Astrocyte (in vitro differentiated cells and primary cell): Measurements from ENCODE around the gene RPS6KB1.

ENCODE experiments used
- EZH2 ChIP-seq: IDR thresholded peaks from 2 replicates; pipeline ENCODE4 v1.6.1; 2012; ENCODE audit warnings: mild to moderate bottlenecking, low read length, inconsistent platforms; ENCODE audit not compliant: insufficient read depth
- TF ChIP-seq, protein P1 (sequence below): IDR thresholded peaks from 2 replicates; pipeline ENCODE4 v1.5.1; 2011; ENCODE audit warnings: low read depth, mild to moderate bottlenecking, inconsistent platforms, low read length, moderate library complexity; ENCODE audit not compliant: insufficient read depth

DNA sequence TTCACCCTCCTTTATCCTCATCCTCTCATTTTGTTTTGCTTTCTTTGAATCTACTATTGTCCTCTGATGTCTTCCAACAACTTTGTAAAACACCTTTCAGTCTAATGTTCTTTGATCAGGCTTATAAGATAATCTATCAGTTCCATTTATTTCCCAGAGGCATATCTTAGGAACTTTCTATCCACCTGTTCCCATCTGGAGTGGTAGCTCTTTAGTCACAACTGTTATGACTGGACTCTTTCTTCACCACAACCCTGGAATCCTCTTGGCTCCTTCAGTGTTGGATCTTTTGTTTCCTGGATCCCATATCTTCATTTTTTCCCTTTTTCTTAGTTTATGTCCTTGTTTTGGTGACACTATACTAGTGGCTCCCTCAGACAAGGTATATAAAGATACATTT, 23.5 kb downstream of the RPS6KB1 start:
- TF ChIP-seq, protein P1, sequence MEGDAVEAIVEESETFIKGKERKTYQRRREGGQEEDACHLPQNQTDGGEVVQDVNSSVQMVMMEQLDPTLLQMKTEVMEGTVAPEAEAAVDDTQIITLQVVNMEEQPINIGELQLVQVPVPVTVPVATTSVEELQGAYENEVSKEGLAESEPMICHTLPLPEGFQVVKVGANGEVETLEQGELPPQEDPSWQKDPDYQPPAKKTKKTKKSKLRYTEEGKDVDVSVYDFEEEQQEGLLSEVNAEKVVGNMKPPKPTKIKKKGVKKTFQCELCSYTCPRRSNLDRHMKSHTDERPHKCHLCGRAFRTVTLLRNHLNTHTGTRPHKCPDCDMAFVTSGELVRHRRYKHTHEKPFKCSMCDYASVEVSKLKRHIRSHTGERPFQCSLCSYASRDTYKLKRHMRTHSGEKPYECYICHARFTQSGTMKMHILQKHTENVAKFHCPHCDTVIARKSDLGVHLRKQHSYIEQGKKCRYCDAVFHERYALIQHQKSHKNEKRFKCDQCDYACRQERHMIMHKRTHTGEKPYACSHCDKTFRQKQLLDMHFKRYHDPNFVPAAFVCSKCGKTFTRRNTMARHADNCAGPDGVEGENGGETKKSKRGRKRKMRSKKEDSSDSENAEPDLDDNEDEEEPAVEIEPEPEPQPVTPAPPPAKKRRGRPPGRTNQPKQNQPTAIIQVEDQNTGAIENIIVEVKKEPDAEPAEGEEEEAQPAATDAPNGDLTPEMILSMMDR: no peak
- no peak for TF ChIP-seq EZH2
